ENCODE results near the gene LAMB3.

GRCh38 chr1:209577346-209577745 lies 74.9 kb downstream of the LAMB3 start:
- TF ChIP-seq YY1 (IDR thresholded peaks at IDR 0.05; ENCODE audit: insufficient read depth, insufficient read length): no peak
- TF ChIP-seq SUZ12 (IDR thresholded peaks at IDR 0.05; ENCODE audit: extremely low read depth, insufficient read depth, insufficient read length): no peak
- TF ChIP-seq ZNF274 (IDR thresholded peaks at IDR 0.05; ENCODE audit: low read depth, low read length): no peak
